Mesenchymal stem cell (in vitro differentiated cells and primary cell): ENCODE measurements around the gene JPH2.

Experiments
- DNase-seq: peaks from one replicate; pipeline ENCODE4 v3.0.0-alpha.2; 2013
- H2AFZ ChIP-seq: one replicate; pipeline ENCODE4 v1.6.1; 2013; ENCODE audit warnings: low read depth, mild to moderate bottlenecking, control low read depth, inconsistent platforms, low read length, moderate library complexity
- H2AK5ac ChIP-seq: 2 replicates; pipeline ENCODE4 v1.6.1; 2013; ENCODE audit warnings: low read length, moderate library complexity, mild to moderate bottlenecking, inconsistent platforms; ENCODE audit not compliant: severe bottlenecking
- H2BK120ac ChIP-seq: one replicate; pipeline ENCODE4 v1.6.1; 2013; ENCODE audit warnings: low read depth, mild to moderate bottlenecking, inconsistent platforms, low read length, moderate library complexity
- H2BK12ac ChIP-seq, 2 experiments: one replicate each; pipeline ENCODE4 v1.6.1; 2013; ENCODE audit warnings: inconsistent platforms in 2 of 2, low read length in 2 of 2, mild to moderate bottlenecking in 2 of 2, moderate library complexity in 2 of 2, control low read depth in 1 of 2
- H2BK15ac ChIP-seq: one replicate; pipeline ENCODE4 v1.6.1; 2013; ENCODE audit warnings: mild to moderate bottlenecking, low read depth, inconsistent platforms; ENCODE audit not compliant: poor library complexity, severe bottlenecking
- H2BK5ac ChIP-seq: 2 replicates; pipeline ENCODE4 v1.6.1; 2013; ENCODE audit warnings: low read depth, mild to moderate bottlenecking, low read length, control low read depth, inconsistent platforms; ENCODE audit not compliant: poor library complexity, severe bottlenecking
- H3K14ac ChIP-seq, 2 experiments: one replicate each; pipeline ENCODE4 v1.6.1; 2013; ENCODE audit warnings: inconsistent platforms in 2 of 2, low read length in 2 of 2, control low read depth in 1 of 2, mild to moderate bottlenecking in 1 of 2, moderate library complexity in 1 of 2
- H3K18ac ChIP-seq, 2 experiments: one replicate each; pipeline ENCODE4 v1.6.1; 2013; ENCODE audit warnings: inconsistent platforms in 2 of 2, low read length in 2 of 2, control low read depth in 1 of 2, low read depth in 1 of 2, mild to moderate bottlenecking in 1 of 2
- H3K23ac ChIP-seq, 2 experiments: one replicate each; pipeline ENCODE4 v1.6.1; 2013; ENCODE audit warnings: inconsistent platforms in 2 of 2, low read length in 2 of 2, mild to moderate bottlenecking in 2 of 2, moderate library complexity in 2 of 2, control low read depth in 1 of 2
- H3K27ac ChIP-seq: 2 replicates; pipeline ENCODE4 v1.5.1; 2013; ENCODE audit warnings: mild to moderate bottlenecking, moderate library complexity, low read length, control low read depth, inconsistent platforms; ENCODE audit not compliant: poor library complexity, severe bottlenecking
- H3K27me3 ChIP-seq, 2 experiments: 2 replicates each; pipeline versions ENCODE4 v1.6.1 to v1.7.0; 2013; ENCODE audit warnings: low read length in 2 of 2, mild to moderate bottlenecking in 2 of 2, moderate library complexity in 2 of 2, control low read depth in 1 of 2, inconsistent platforms in 1 of 2; ENCODE audit not compliant: control insufficient read depth in 1 of 2, insufficient read depth in 1 of 2
- H3K36me3 ChIP-seq, 2 experiments: 2 replicates each; pipeline versions ENCODE4 v1.6.1 to v1.7.0; 2013; ENCODE audit warnings: low read length in 2 of 2, control low read depth in 1 of 2, inconsistent platforms in 1 of 2, low read depth in 1 of 2, mild to moderate bottlenecking in 1 of 2; ENCODE audit not compliant: insufficient read depth in 2 of 2, control insufficient read depth in 1 of 2
- H3K4ac ChIP-seq, 2 experiments: one replicate each; pipeline ENCODE4 v1.6.1; 2013; ENCODE audit warnings: inconsistent platforms in 2 of 2, low read length in 2 of 2, mild to moderate bottlenecking in 2 of 2, moderate library complexity in 2 of 2, control low read depth in 1 of 2, low read depth in 1 of 2
- H3K4me1 ChIP-seq: 2 replicates; pipeline ENCODE4 v1.6.1; 2013; ENCODE audit warnings: low read depth, low read length, control low read depth; ENCODE audit not compliant: control insufficient read depth, insufficient read depth
- H3K4me2 ChIP-seq: 2 replicates; pipeline ENCODE4 v1.6.1; 2013; ENCODE audit warnings: low read length, mild to moderate bottlenecking, inconsistent platforms; ENCODE audit not compliant: poor library complexity, severe bottlenecking
- H3K4me3 ChIP-seq, 2 experiments: 2 replicates each; pipeline versions ENCODE4 v1.5.1 to v1.7.0; 2013; ENCODE audit warnings: low read length in 2 of 2, mild to moderate bottlenecking in 2 of 2, control low read depth in 1 of 2, low read depth in 1 of 2; ENCODE audit not compliant: insufficient read depth in 1 of 2
- H3K79me1 ChIP-seq: replicated peaks from 2 replicates; pipeline ENCODE4 v1.6.1; 2013; ENCODE audit warnings: mild to moderate bottlenecking, control low read depth, low read length, inconsistent platforms; ENCODE audit not compliant: poor library complexity, severe bottlenecking
- H3K9ac ChIP-seq: 2 replicates; pipeline ENCODE4 v1.7.0; 2013; ENCODE audit warnings: mild to moderate bottlenecking, low read length, moderate library complexity
- H3K9me3 ChIP-seq: 2 replicates; pipeline ENCODE4 v1.7.0; 2013; ENCODE audit warnings: mild to moderate bottlenecking, low read length; ENCODE audit not compliant: control insufficient read depth
- H4K8ac ChIP-seq: one replicate; pipeline ENCODE4 v1.6.1; 2013; ENCODE audit warnings: inconsistent platforms, mild to moderate bottlenecking, low read length, moderate library complexity
- H4K91ac ChIP-seq: one replicate; pipeline ENCODE4 v1.6.1; 2013; ENCODE audit warnings: mild to moderate bottlenecking, low read length, inconsistent platforms
- WGBS: methylation state at CpG from one replicate; pipeline ENCODE4 v1.1.7; 2013; ENCODE audit warnings: mixed read lengths; 5-methylcytosine and 5-hydroxymethylcytosine counted together

Gene JPH2

GRCh38 chr20:44203161-44203560 is 16.2 kb upstream of the JPH2 start:
- Histone ChIP-seq H3K4ac (no peak overlapping the region), H4K91ac (no peak overlapping the region), H3K4me1 (peaks cover 10% of the 10 kb centered on the region), H3K27ac (no peak overlapping the region), H2BK5ac (no peak overlapping the region), H3K36me3 (peaks cover 18 to 69% of the 10 kb centered on the region in 2 experiments), H4K8ac (no peak overlapping the region), H3K79me1 (peaks cover 16% of the 10 kb centered on the region), H3K18ac (no peak overlapping the region), H3K4me3 (no peak overlapping the region), H2BK12ac (no peak overlapping the region), H2AFZ (no peak overlapping the region), H3K4me2 (no peak overlapping the region), H3K27me3 (no peaks in the 10 kb centered on the region), H3K9ac (peak overlapping the region; percentile 48), H3K23ac (no peak overlapping the region), H3K14ac (no peak overlapping the region), H3K9me3 (no peaks in the 10 kb centered on the region), H2BK15ac (no peak overlapping the region), H2BK120ac (no peak overlapping the region), H2AK5ac (no peak overlapping the region)
- 66% methylated on average over 2 of the region's 2 CpGs for WGBS
- DNase-seq: peak; percentile 72

GRCh38 chr20:44200983-44201382 is 14.0 kb upstream of the JPH2 start:
- Histone ChIP-seq H3K4me2 (no peak overlapping the region), H3K27ac (no peak overlapping the region), H4K8ac (no peak overlapping the region), H3K27me3 (no peaks in the 10 kb centered on the region), H2BK120ac (no peak overlapping the region), H2BK5ac (no peak overlapping the region), H3K14ac (no peak overlapping the region), H3K18ac (no peak overlapping the region), H3K4me1 (peaks cover 10% of the 10 kb centered on the region), H3K36me3 (peaks cover 25 to 84% of the 10 kb centered on the region in 2 experiments), H2AFZ (no peak overlapping the region), H3K79me1 (peaks cover 23% of the 10 kb centered on the region), H3K9me3 (no peaks in the 10 kb centered on the region), H3K23ac (no peak overlapping the region), H3K4me3 (no peak overlapping the region), H2BK12ac (no peak overlapping the region), H3K4ac (no peak overlapping the region), H2BK15ac (no peak overlapping the region), H2AK5ac (no peak overlapping the region), H3K9ac (no peak overlapping the region), H4K91ac (no peak overlapping the region)
- no peak for DNase-seq
- WGBS: 100% methylated on average over 1 of the region's 2 CpGs

- no peak for DNase-seq
- no peak overlapping the region for H2BK15ac ChIP-seq
- H3K23ac ChIP-seq: no peak overlapping the region
- no peak overlapping the region for H3K27ac ChIP-seq
- H3K4me2 ChIP-seq: no peak overlapping the region
- H3K4ac ChIP-seq: no peak overlapping the region
- H2BK120ac ChIP-seq: no peak overlapping the region
- no peak overlapping the region for H3K4me3 ChIP-seq
- H2BK5ac ChIP-seq: no peak overlapping the region
- H2AK5ac ChIP-seq: no peak overlapping the region
- H3K9ac ChIP-seq: no peak overlapping the region
- no peak overlapping the region for H3K18ac ChIP-seq
- H3K14ac ChIP-seq: no peak overlapping the region
- no peak overlapping the region for H4K8ac ChIP-seq
- H3K9me3 ChIP-seq: no peaks in the 10 kb centered on the region
- no peak overlapping the region for H2AFZ ChIP-seq
- H2BK12ac ChIP-seq: no peak overlapping the region
- no peak overlapping the region for H4K91ac ChIP-seq
- peaks cover 23% of the 10 kb centered on the region for H3K79me1 ChIP-seq
- 63% methylated on average over 3 of the region's 4 CpGs for WGBS
- H3K4me1 ChIP-seq: peaks cover 10% of the 10 kb centered on the region
- H3K27me3 ChIP-seq: no peaks in the 10 kb centered on the region
- H3K36me3 ChIP-seq: peaks cover 22 to 84% of the 10 kb centered on the region in 2 experiments
These were observed 13.4 kb upstream of the JPH2 start for GRCh38 chr20:44200371-44200770.

- H3K4me1 ChIP-seq: peaks cover 9% of the 10 kb centered on the region
These were observed 12.9 kb upstream of the JPH2 start for GRCh38 chr20:44199877-44200276.

More at GRCh38 chr20:44199877-44200276, 12.9 kb upstream of the JPH2 start:
- Histone ChIP-seq H3K9me3 (no peaks in the 10 kb centered on the region), H3K4ac (no peak overlapping the region), H2AFZ (no peak overlapping the region), H2BK120ac (no peak overlapping the region), H3K27me3 (no peaks in the 10 kb centered on the region), H2BK5ac (no peak overlapping the region), H3K27ac (no peak overlapping the region), H4K8ac (no peak overlapping the region), H2AK5ac (no peak overlapping the region), H3K79me1 (peaks cover 21% of the 10 kb centered on the region), H3K36me3 (peaks cover 21 to 79% of the 10 kb centered on the region in 2 experiments), H2BK15ac (no peak overlapping the region), H3K14ac (no peak overlapping the region), H3K4me2 (no peak overlapping the region), H4K91ac (no peak overlapping the region), H3K18ac (no peak overlapping the region), H3K4me3 (no peak overlapping the region), H3K23ac (no peak overlapping the region), H2BK12ac (no peak overlapping the region), H3K9ac (no peak overlapping the region)
- WGBS: 100% methylated on average over 4 of the region's 4 CpGs
- no peak for DNase-seq
